ENCODE data around the gene CCDC33.

CCDC33 gene

GRCh38 chr15:74364936-74365597 lies 128.9 kb downstream of the CCDC33 start:
- no peak for DNase-seq (ENCODE audit: low read depth)

- DNase-seq (ENCODE audit: low read depth), result no peak
Measured at GRCh38 chr15:74365598-74366445, 129.7 kb downstream of the CCDC33 start.

- no peak for DNase-seq (ENCODE audit: low read depth)
Measured at GRCh38 chr15:74367296-74367854, 131.2 kb downstream of the CCDC33 start, which contains the start of gene CYP11A1. TSS of gene CYP11A1 (minus strand) at chr15:74367646. CDS start at chr15:74367585, 61 bp downstream.

GRCh38 chr15:74368121-74368520 lies 132.0 kb downstream of the CCDC33 start:
- no peak for DNase-seq (ENCODE audit: low read depth)

GRCh38 chr15:74369084-74369745 lies 133.1 kb downstream of the CCDC33 start:
- DNase-seq (ENCODE audit: low read depth), result no peak

- no peak for DNase-seq (ENCODE audit: low read depth)
Measured at GRCh38 chr15:74369756-74370155, 133.6 kb downstream of the CCDC33 start.

- DNase-seq (ENCODE audit: low read depth), result no peak
Measured at GRCh38 chr15:74370471-74370870, 134.3 kb downstream of the CCDC33 start.

GRCh38 chr15:74373056-74373650 lies 137.0 kb downstream of the CCDC33 start:
- no peak for DNase-seq (ENCODE audit: low read depth)

- peak; percentile 75 for DNase-seq (ENCODE audit: low read depth)
Measured at GRCh38 chr15:74373731-74374647, 137.9 kb downstream of the CCDC33 start.

GRCh38 chr15:74374648-74375302 lies 138.6 kb downstream of the CCDC33 start:
- DNase-seq (ENCODE audit: low read depth), result no peak

GRCh38 chr15:74375303-74375693 lies 139.2 kb downstream of the CCDC33 start:
- peak; percentile 68 for DNase-seq (ENCODE audit: low read depth)

- no peak for DNase-seq (ENCODE audit: low read depth)
Measured at GRCh38 chr15:74376226-74376625, 140.1 kb downstream of the CCDC33 start.

- no peak for DNase-seq (ENCODE audit: low read depth)
Measured at GRCh38 chr15:74376825-74377581, 140.9 kb downstream of the CCDC33 start.

- no peak for DNase-seq (ENCODE audit: low read depth)
Measured at GRCh38 chr15:74377831-74378766, 142.0 kb downstream of the CCDC33 start.

GRCh38 chr15:74378848-74379247 lies 142.7 kb downstream of the CCDC33 start:
- no peak for DNase-seq (ENCODE audit: low read depth)

GRCh38 chr15:74380361-74381189 lies 144.4 kb downstream of the CCDC33 start:
- DNase-seq (ENCODE audit: low read depth), result no peak

- no peak for DNase-seq (ENCODE audit: low read depth)
Measured at GRCh38 chr15:74381190-74381453, 145.0 kb downstream of the CCDC33 start.

- no peak for DNase-seq (ENCODE audit: low read depth)
Measured at GRCh38 chr15:74381481-74381880, 145.4 kb downstream of the CCDC33 start.

Measured in stimulated activated CD8-positive, alpha-beta memory T cell treated with anti-CD3 and anti-CD28 coated beads, Interleukin-15, amount 100 ng/mL, for 24 hours (primary cell).